Measurements from ENCODE around the gene MGAT5B. TPM values are rescaled to one million over a fixed set of nuclear protein-coding genes. Genes with fewer than 3 reads are reported as not detected.

MGAT5B gene
- total RNA-seq, 1 experiment from 2014 or later, result 4.9 TPM

GRCh38 chr17:76961869-76962268 is 93.7 kb downstream of the MGAT5B start:
- ATAC-seq (no peak), DNase-seq (no peak)
- H3K9me3 ChIP-seq (ENCODE audit: low read length), result no peaks in the 10 kb centered on the region
- H3K9ac ChIP-seq (ENCODE audit: low read length), result no peak overlapping the region
- intact Hi-C loops (cut with micrococcal nuclease), result no loop called here
- no peak overlapping the region for H3K4me3 ChIP-seq (ENCODE audit: low read length)
- no peaks in the 10 kb centered on the region for H3K79me2 ChIP-seq (ENCODE audit: low read length)
- no peaks in the 10 kb centered on the region; the same call in 1 of the 2 replicates for H3K27me3 ChIP-seq (ENCODE audit: low read length)
- no peaks in the 10 kb centered on the region for H4K20me1 ChIP-seq (ENCODE audit: low read length)
- CTCF ChIA-PET, result no interaction called here
- BruUV-seq (replicated peaks), result no TSS peak
- H3K4me2 ChIP-seq (ENCODE audit: low read length), result no peak overlapping the region
- no peak overlapping the region for H3K27ac ChIP-seq (ENCODE audit: low read length)
- H3K4me1 ChIP-seq (ENCODE audit: insufficient read depth, low read length), result no peaks in the 10 kb centered on the region
- no peaks in the 10 kb centered on the region for H3K36me3 ChIP-seq (ENCODE audit: low read depth, low read length)
- TF ChIP-seq EZH2phosphoT487 (IDR thresholded peaks at IDR 0.05; ENCODE audit: borderline replicate concordance, low read length), result no peak
- no peak for TF ChIP-seq CTCF (conservative IDR thresholded peaks at IDR 0.05; ENCODE audit: low read depth, low read length)
- no peak for TF ChIP-seq EZH2 (IDR thresholded peaks at IDR 0.05; ENCODE audit: low read length, unreplicated experiment)
- no peaks in the 10 kb centered on the region for H3K9me2 ChIP-seq (replicated peaks; ENCODE audit: low read length)
- POLR2A ChIA-PET (ENCODE audit: unreplicated experiment), result no interaction called here
- no peaks in the 10 kb centered on the region for H3F3A ChIP-seq (ENCODE audit: low read length, unreplicated experiment)
- H2AFZ ChIP-seq (ENCODE audit: low read length), result no peak overlapping the region

- Histone ChIP-seq H3K4me2 (ENCODE audit: low read length) (no peak overlapping the region), H3K9me3 (ENCODE audit: low read length) (no peaks in the 10 kb centered on the region), H3K27ac (ENCODE audit: low read length) (no peak overlapping the region), H2AFZ (ENCODE audit: low read length) (no peak overlapping the region), H3K36me3 (ENCODE audit: low read depth, low read length) (no peaks in the 10 kb centered on the region), H3K79me2 (ENCODE audit: low read length) (no peaks in the 10 kb centered on the region), H3K4me1 (ENCODE audit: insufficient read depth, low read length) (no peaks in the 10 kb centered on the region), H3F3A (ENCODE audit: low read length, unreplicated experiment) (no peaks in the 10 kb centered on the region), H3K27me3 (ENCODE audit: low read length) (no peaks in the 10 kb centered on the region; the same call in 1 of the 2 replicates), H3K4me3 (ENCODE audit: low read length) (no peak overlapping the region), H4K20me1 (ENCODE audit: low read length) (no peaks in the 10 kb centered on the region), H3K9me2 (replicated peaks; ENCODE audit: low read length) (no peaks in the 10 kb centered on the region), H3K9ac (ENCODE audit: low read length) (no peak overlapping the region)
- CTCF ChIA-PET, result no interaction called here
- ATAC-seq (no peak), DNase-seq (no peak)
- POLR2A ChIA-PET (ENCODE audit: unreplicated experiment), result no interaction called here
- TF ChIP-seq EZH2phosphoT487 (IDR thresholded peaks at IDR 0.05; ENCODE audit: borderline replicate concordance, low read length) (no peak), CTCF (conservative IDR thresholded peaks at IDR 0.05; ENCODE audit: low read depth, low read length) (no peak), EZH2 (IDR thresholded peaks at IDR 0.05; ENCODE audit: low read length, unreplicated experiment) (no peak)
- BruUV-seq (replicated peaks), result no TSS peak
- intact Hi-C loops (cut with micrococcal nuclease), result no loop called here
Measured at GRCh38 chr17:76962858-76963257, 94.7 kb downstream of the MGAT5B start.

- Histone ChIP-seq H3K79me2 (ENCODE audit: low read length) (no peaks in the 10 kb centered on the region), H3K4me1 (ENCODE audit: insufficient read depth, low read length) (peaks cover 21% of the 10 kb centered on the region), H3K36me3 (ENCODE audit: low read depth, low read length) (no peaks in the 10 kb centered on the region), H3K9me3 (ENCODE audit: low read length) (no peaks in the 10 kb centered on the region), H2AFZ (ENCODE audit: low read length) (no peak overlapping the region), H3K27ac (ENCODE audit: low read length) (no peak overlapping the region), H3K9me2 (replicated peaks; ENCODE audit: low read length) (no peaks in the 10 kb centered on the region), H3F3A (ENCODE audit: low read length, unreplicated experiment) (no peaks in the 10 kb centered on the region), H4K20me1 (ENCODE audit: low read length) (no peaks in the 10 kb centered on the region), H3K9ac (ENCODE audit: low read length) (no peak overlapping the region), H3K27me3 (ENCODE audit: low read length) (no peaks in the 10 kb centered on the region; the same call in 1 of the 2 replicates), H3K4me2 (ENCODE audit: low read length) (no peak overlapping the region), H3K4me3 (ENCODE audit: low read length) (no peak overlapping the region)
- BruUV-seq (replicated peaks), result no TSS peak
- CTCF ChIA-PET, result no interaction called here
- DNase-seq, result no peak
- POLR2A ChIA-PET (ENCODE audit: unreplicated experiment), result no interaction called here
- intact Hi-C loops (cut with micrococcal nuclease), result no loop called here
- no peak for ATAC-seq
- no peak for TF ChIP-seq CTCF (conservative IDR thresholded peaks at IDR 0.05; ENCODE audit: low read depth, low read length)
- no peak for TF ChIP-seq EZH2 (IDR thresholded peaks at IDR 0.05; ENCODE audit: low read length, unreplicated experiment)
- no peak for TF ChIP-seq EZH2phosphoT487 (IDR thresholded peaks at IDR 0.05; ENCODE audit: borderline replicate concordance, low read length)
Measured at GRCh38 chr17:76966016-76966415, 97.8 kb downstream of the MGAT5B start.
